ENCODE data around the gene USPL1. TPM values are rescaled to one million over a fixed set of nuclear protein-coding genes. Genes with fewer than 3 reads are reported as not detected.
A peak's percentile ranks its signal among the peaks of the same experiment; 100 is the strongest.

USPL1 gene
- total and polyA plus RNA-seq, 2 of the 13 experiments (the other 11 are each of a cell fraction or from before 2014, with no cell fraction given), result 13.7 to 15.9 TPM

- TF ChIP-seq ARID4A (CRISPR knock-in tag; IDR thresholded peaks at IDR 0.05; ENCODE audit: borderline replicate concordance), result no peak; the same call in 1 of the 2 replicates
- TF ChIP-seq NFYB (CRISPR knock-in tag; IDR thresholded peaks at IDR 0.05), result peak; percentile 70
- no peak for TF ChIP-seq ZNF263 (CRISPR knock-in tag; IDR thresholded peaks at IDR 0.05)
- TF ChIP-seq GATAD2A (CRISPR knock-in tag; IDR thresholded peaks at IDR 0.05), result 0 out of 2 replicates have a peak, but pooled peaks have one; percentile 46
- TF ChIP-seq ZNF75D (CRISPR knock-in tag; IDR thresholded peaks at IDR 0.05; ENCODE audit: borderline replicate concordance), result no peak
- TF ChIP-seq ZFP90 (CRISPR knock-in tag; IDR thresholded peaks at IDR 0.05; ENCODE audit: borderline replicate concordance), result no peak
- TF ChIP-seq ZNF280D (CRISPR knock-in tag; IDR thresholded peaks at IDR 0.05), result no peak
- no peak for TF ChIP-seq MYC (CRISPR knock-in tag; IDR thresholded peaks at IDR 0.05; ENCODE audit: borderline replicate concordance)
- TF ChIP-seq ZFX (CRISPR knock-in tag; IDR thresholded peaks at IDR 0.05; ENCODE audit: low read depth), result peak; percentile 77
- 0 out of 2 replicates have a peak, but pooled peaks have one; percentile 20 for TF ChIP-seq RARA (CRISPR knock-in tag; IDR thresholded peaks at IDR 0.05)
- no peak for TF ChIP-seq GLI4 (CRISPR knock-in tag; IDR thresholded peaks at IDR 0.05; ENCODE audit: borderline replicate concordance)
- no peak for TF ChIP-seq POLR2A (IDR thresholded peaks at IDR 0.05; ENCODE audit: insufficient read depth in 1 of 2, low read depth in 2 of 2, low read length in 2 of 2)
- TF ChIP-seq MLX (CRISPR knock-in tag; IDR thresholded peaks at IDR 0.05), result no peak
- TF ChIP-seq NFYC (CRISPR knock-in tag; IDR thresholded peaks at IDR 0.05), result peak; percentile 67
- no peak for TF ChIP-seq ZNF235 (CRISPR knock-in tag; IDR thresholded peaks at IDR 0.05; ENCODE audit: borderline replicate concordance)
- no peak for TF ChIP-seq AKAP8 (CRISPR knock-in tag; IDR thresholded peaks at IDR 0.05)
- no peak for TF ChIP-seq BRF2 (CRISPR knock-in tag; IDR thresholded peaks at IDR 0.05)
- no peak for TF ChIP-seq NFRKB (IDR thresholded peaks at IDR 0.05)
- peak; percentile 69; the same call in 1 of the 2 replicates for TF ChIP-seq SOX5 (CRISPR knock-in tag; IDR thresholded peaks at IDR 0.05; ENCODE audit: borderline replicate concordance)
- no peak for TF ChIP-seq SOX13 (IDR thresholded peaks at IDR 0.05)
- TF ChIP-seq SOX13 (CRISPR knock-in tag; conservative IDR thresholded peaks at IDR 0.05 in 1 of 2, IDR thresholded peaks at IDR 0.05 in 1 of 2), result peak in 1 of 2 experiments; percentile 69; a peak in 2 of 4 replicates
These were observed 50.6 kb downstream of the USPL1 start (continued) for GRCh38 chr13:30668312-30668711.
